A673 (cell line): ENCODE measurements around the gene DEGS1. TPM values are rescaled to one million over a fixed set of nuclear protein-coding genes. Genes with fewer than 3 reads are reported as not detected.

Source experiments
- BruUV-seq: library from RNA; stranded (reverse); fragments of 400-500 nt; replicated peaks from 2 replicates; lab custom pipeline; 2021; lab: Mats Ljungman, UMichigan
- CTCF ChIA-PET: fragments of 300-600 bp; sonication (Branson Sonifier 250); formaldehyde crosslinking; loops from one replicate; lab custom pipeline; 2022; ENCODE audit warnings: antibody characterized with exemption; lab: Charles Lee
- POLR2A ChIA-PET: fragments of 300-600 bp; sonication (Branson Sonifier 250); formaldehyde crosslinking; loops from one replicate; lab custom pipeline; 2022; ENCODE audit warnings: antibody characterized with exemption; ENCODE audit not compliant: low non-redundant PET; lab: Charles Lee
- DNase-seq: peaks from one replicate; pipeline ENCODE4 v3.0.0-alpha.2; 2015; ENCODE audit warnings: low spot score
- H3K27ac ChIP-seq: fragments of 200-600 bp; sonication (generic); 2 replicates; pipeline ENCODE4 v1.5.1; 2016; ENCODE audit warnings: mixed run types, low read depth, mild to moderate bottlenecking, mixed read lengths, antibody characterized with exemption, low read length; ENCODE audit not compliant: poor library complexity, severe bottlenecking
- H3K27me3 ChIP-seq: fragments of 200-600 bp; sonication (generic); replicated peaks from 2 replicates; pipeline ENCODE4 v1.6.1; 2017; ENCODE audit warnings: mixed run types, low read depth, mild to moderate bottlenecking, mixed read lengths, antibody characterized with exemption, low read length; ENCODE audit not compliant: insufficient read depth, poor library complexity
- H3K36me3 ChIP-seq: fragments of 200-600 bp; sonication (generic); 2 replicates; pipeline ENCODE4 v1.6.1; 2016; ENCODE audit warnings: mixed run types, mild to moderate bottlenecking, mixed read lengths, antibody characterized with exemption, low read length; ENCODE audit not compliant: insufficient read depth, poor library complexity, severe bottlenecking
- H3K4me1 ChIP-seq: fragments of 200-600 bp; sonication (generic); 2 replicates; pipeline ENCODE4 v1.6.1; 2017; ENCODE audit warnings: mixed run types, mild to moderate bottlenecking, mixed read lengths, antibody characterized with exemption, low read length; ENCODE audit not compliant: insufficient read depth, poor library complexity, severe bottlenecking
- H3K4me3 ChIP-seq: fragments of 200-600 bp; sonication (generic); 2 replicates; pipeline ENCODE4 v1.5.1; 2016; ENCODE audit warnings: low read depth, mixed run types, mild to moderate bottlenecking, mixed read lengths, low read length; ENCODE audit not compliant: poor library complexity, severe bottlenecking
- H3K9me3 ChIP-seq: fragments of 200-600 bp; sonication (generic); 2 replicates; pipeline ENCODE4 v1.6.1; 2016; ENCODE audit warnings: mixed run types, low read depth, mild to moderate bottlenecking, mixed read lengths, antibody characterized with exemption, low read length; ENCODE audit not compliant: poor library complexity, severe bottlenecking
- CTCF ChIP-seq: fragments of 300-800, 200-600 bp; sonication (generic); conservative IDR thresholded peaks from 2 replicates; pipeline ENCODE4 v1.5.1; 2017; ENCODE audit warnings: low read depth, mild to moderate bottlenecking, antibody characterized with exemption, low read length, moderate library complexity, mixed read lengths
- EZH2 ChIP-seq: fragments of 200-600 bp; sonication (generic); IDR thresholded peaks from 2 replicates; pipeline ENCODE4 v1.6.1; 2017; ENCODE audit warnings: borderline replicate concordance, low read depth, mild to moderate bottlenecking, mixed read lengths, antibody characterized with exemption, low read length; ENCODE audit not compliant: poor library complexity, severe bottlenecking
- intact Hi-C: fragments of 100-400 bp; cut with micrococcal nuclease; formaldehyde crosslinking; loops from one replicate; pipeline ENCODE4 v1.10.0; 2022; ENCODE audit not compliant: unreplicated experiment
- total RNA-seq: library from RNA; stranded (reverse); gene quantifications from 2 replicates; pipeline ENCODE4 v1.2.3, GENCODE V29; 2021

DEGS1 gene
- total RNA-seq, 1 experiment from 2014 or later: 70.0 TPM

- Histone ChIP-seq H3K4me3 (no peak overlapping the region), H3K36me3 (peaks cover 30% of the 10 kb centered on the region), H3K27ac (no peak overlapping the region), H3K27me3 (no peaks in the 10 kb centered on the region), H3K4me1 (peaks cover 15% of the 10 kb centered on the region), H3K9me3 (no peaks in the 10 kb centered on the region)
- no peak for DNase-seq
- intact Hi-C loops: no loop called here
- CTCF ChIA-PET: no interaction called here
- TSS peak; percentile 31 for BruUV-seq
- no peak for TF ChIP-seq CTCF
- TF ChIP-seq EZH2: no peak
- POLR2A ChIA-PET: no interaction called here
Observed at GRCh38 chr1:224192082-224192788, 9.2 kb downstream of the DEGS1 start.

- H3K4me3 ChIP-seq: no peak overlapping the region
- intact Hi-C loops: no loop called here
- ChIA-PET CTCF (no interaction called here), POLR2A (interaction anchor here (0.9 kb wide), 1 partner anchor 11 kb away, joined by 7 read pairs; no protein-coding TSS in a partner anchor)
- no peaks in the 10 kb centered on the region for H3K27me3 ChIP-seq
- peaks cover 16% of the 10 kb centered on the region for H3K4me1 ChIP-seq
- DNase-seq: no peak
- no peak overlapping the region for H3K27ac ChIP-seq
- no TSS peak for BruUV-seq
- H3K9me3 ChIP-seq: no peaks in the 10 kb centered on the region
- TF ChIP-seq EZH2 (no peak), CTCF (no peak)
- peaks cover 30% of the 10 kb centered on the region for H3K36me3 ChIP-seq
Observed at GRCh38 chr1:224193319-224193966, 10.4 kb downstream of the DEGS1 start.

GRCh38 chr1:224196813-224197600, 14.0 kb downstream of the DEGS1 start:
- CTCF ChIA-PET: interaction anchor here (0.5 to 0.6 kb wide), 2 partner anchors 32 to 104 kb away, joined by 8 to 10 read pairs; no protein-coding TSS in a partner anchor
- peak; percentile 29 for DNase-seq
- POLR2A ChIA-PET: no interaction called here
- no peak overlapping the region for H3K4me3 ChIP-seq
- BruUV-seq: no TSS peak
- H3K4me1 ChIP-seq: peaks cover 12% of the 10 kb centered on the region
- peaks cover 16% of the 10 kb centered on the region for H3K36me3 ChIP-seq
- H3K27me3 ChIP-seq: no peaks in the 10 kb centered on the region
- no peaks in the 10 kb centered on the region for H3K9me3 ChIP-seq
- H3K27ac ChIP-seq: peak overlapping the region; percentile 0
- TF ChIP-seq EZH2 (no peak), CTCF (no peak)
- intact Hi-C loops: no loop called here
